GM10248 (cell line): ENCODE measurements around the gene CITED1.

Experiments
- CTCF ChIA-PET: fragments of 300-600 bp; sonication (Branson Sonifier 250); formaldehyde crosslinking; extraction: SDS; loops from one replicate; lab custom pipeline; 2021; ENCODE audit warnings: antibody characterized with exemption; lab: Yijun Ruan, JAX
- POLR2A ChIA-PET: fragments of 350-650 bp; sonication (Branson Sonifier 250); formaldehyde crosslinking; extraction: SDS; loops from one replicate; lab custom pipeline; 2020; ENCODE audit warnings: antibody characterized with exemption; lab: Yijun Ruan, JAX
- DNase-seq: peaks from one replicate; pipeline ENCODE4 v3.0.0; 2012; ENCODE audit errors: extremely low spot score
- CTCF ChIP-seq: IDR thresholded peaks from 2 replicates; pipeline ENCODE4 v1.5.1; 2012; ENCODE audit warnings: mild to moderate bottlenecking, low read depth; ENCODE audit errors: extremely low read depth, missing control alignments, control extremely low read depth

Gene CITED1

GRCh38 chrX:72271812-72272211 lies 33.9 kb downstream of the CITED1 start:
- no peak for DNase-seq
- POLR2A ChIA-PET = no interaction called here
- no peak for TF ChIP-seq CTCF
- CTCF ChIA-PET = no interaction called here

DNA sequence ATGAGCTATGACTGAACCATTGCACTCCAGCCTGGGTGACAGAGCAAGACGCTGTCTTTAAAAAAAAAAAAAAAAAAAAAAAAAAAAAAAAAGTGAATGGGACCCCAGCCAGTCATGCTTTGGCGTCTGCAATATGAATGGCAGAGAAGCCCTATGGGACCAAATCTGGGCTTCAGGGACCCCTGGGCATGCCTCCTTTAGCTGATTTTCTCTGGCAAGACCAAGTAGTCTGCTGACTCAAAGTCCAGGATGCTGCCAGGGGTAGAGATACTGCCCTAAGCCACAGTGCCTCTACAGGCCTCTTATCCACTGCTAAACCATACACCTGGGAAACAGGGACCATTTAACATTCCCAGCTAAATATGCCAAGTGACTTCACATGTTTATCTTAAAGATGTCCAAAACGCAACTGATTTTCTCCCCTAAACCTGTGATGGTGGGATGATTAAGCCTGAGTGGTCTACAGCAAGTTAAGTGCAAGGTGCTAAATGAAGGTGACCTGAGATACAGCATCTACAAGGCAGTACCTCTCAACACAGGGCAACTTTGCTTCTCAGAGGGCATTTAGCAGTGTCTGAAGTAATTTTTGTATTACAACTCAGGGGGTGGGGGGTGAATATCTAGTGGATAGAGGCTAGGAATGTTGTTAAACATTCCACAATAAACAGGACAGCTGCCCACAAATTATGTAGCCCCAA lies 34.5 kb downstream of the CITED1 start:
- no peak for TF ChIP-seq CTCF
- ChIA-PET CTCF (interaction anchor here (1.5 kb wide), 1 partner anchor 33 kb away, joined by 3 read pairs; the partner anchor contains the start of gene ERCC6L), POLR2A (no interaction called here)
- no peak for DNase-seq

DNA sequence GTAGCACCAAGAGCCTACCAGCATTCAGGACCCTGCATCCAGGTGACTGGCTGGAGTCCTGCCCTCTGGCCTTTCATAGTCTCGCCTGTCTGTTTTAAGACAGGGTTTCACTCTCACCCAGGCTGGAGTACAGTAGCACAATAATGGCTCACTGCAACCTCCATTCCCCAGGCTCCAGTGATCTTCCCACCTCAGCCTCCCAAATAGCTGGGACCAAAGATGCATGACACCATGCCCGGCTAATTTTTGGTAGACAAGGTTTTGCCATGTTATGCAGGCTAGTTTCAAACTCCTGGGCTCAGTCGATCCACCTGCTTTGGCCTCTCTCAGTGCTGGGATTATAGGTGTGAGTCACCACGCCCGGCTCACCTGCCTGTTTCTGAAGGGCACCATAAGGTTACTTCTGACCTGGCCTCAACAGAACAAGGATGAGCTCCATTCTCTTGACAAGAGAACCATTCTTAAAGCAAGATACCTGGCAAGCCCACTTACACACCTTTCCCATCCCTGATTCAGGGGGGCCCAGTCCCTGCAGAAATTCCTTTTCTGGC lies 35.3 kb downstream of the CITED1 start:
- POLR2A ChIA-PET = interaction anchor here (0.6 kb wide), 1 partner anchor 48 kb away, joined by 8 read pairs; no protein-coding TSS in a partner anchor
- no peak for TF ChIP-seq CTCF
- DNase-seq = no peak
- CTCF ChIA-PET = interaction anchor here (1.5 to 3.5 kb wide), 2 partner anchors 25 to 32 kb away, joined by 3 to 12 read pairs; partner anchors contain the start of gene ERCC6L

DNA sequence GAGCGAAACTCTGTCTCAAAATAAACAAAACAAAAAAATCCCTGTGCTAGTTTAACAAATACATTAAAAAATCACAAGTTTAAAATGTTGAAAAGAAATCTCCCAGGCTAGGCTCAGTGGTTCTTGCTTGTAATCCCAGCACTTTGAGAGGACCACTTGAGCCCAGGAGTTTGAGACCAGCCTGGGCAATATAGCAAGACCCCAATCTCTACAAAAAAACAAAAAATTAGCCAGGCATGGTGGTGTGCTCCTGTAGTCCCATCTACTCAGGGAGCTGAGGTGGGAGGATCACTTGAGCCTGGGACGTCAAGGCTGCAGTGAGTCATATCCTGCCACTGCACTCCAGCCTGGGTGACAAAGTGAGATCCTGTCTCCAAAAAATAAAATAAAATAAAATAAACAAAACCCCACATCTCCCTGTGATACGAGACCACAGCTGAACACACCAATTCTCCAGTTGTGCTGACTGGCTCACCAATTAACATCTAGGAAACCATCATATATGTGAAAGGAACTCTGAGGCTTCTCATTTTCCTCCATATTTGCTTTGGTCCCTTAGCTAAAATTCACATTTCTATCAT lies 36.0 kb downstream of the CITED1 start:
- ChIA-PET CTCF (interaction anchor here (1.5 to 3.5 kb wide), 3 partner anchors 8 to 31 kb away, joined by 3 to 26 read pairs (median 12); partner anchors contain the start of genes ERCC6L and RPS4X), POLR2A (no interaction called here)
- TF ChIP-seq CTCF = no peak
- DNase-seq = no peak

DNA sequence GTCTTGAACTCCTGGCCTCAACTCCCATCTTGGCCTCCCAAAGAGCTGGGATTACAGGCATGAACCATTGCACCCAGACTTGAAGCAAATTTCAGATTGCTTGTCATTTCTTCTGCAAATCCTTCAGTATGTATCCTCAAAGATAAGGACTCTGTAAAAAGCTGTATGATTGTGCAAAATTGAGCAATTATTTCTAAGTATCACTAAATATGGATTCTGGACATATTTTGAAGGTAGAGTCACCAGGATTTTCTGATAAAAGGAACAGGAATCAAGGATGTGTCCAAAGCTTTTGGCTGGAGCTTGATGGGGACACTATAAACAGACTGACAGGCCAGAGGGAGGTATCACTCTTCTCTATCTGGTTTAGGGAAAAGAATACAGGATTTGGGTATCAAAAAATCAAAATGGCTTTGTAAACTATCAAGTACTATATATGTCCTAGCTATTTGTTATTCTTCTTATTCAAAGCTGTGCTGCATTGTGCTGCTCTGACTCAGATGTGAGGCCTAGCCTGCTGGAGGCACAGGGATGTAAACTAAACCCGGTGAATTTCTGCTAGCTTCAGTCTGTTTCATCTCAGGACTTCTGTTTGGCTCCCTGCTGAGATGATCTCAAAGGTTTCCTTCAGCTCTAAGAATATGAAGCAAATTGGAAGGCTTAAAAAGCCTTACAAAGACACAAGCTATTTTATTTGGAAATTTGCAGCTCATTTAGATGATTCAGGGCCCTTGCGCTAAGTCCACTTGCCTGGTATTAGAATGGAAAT lies 36.9 kb downstream of the CITED1 start:
- no peak for TF ChIP-seq CTCF
- DNase-seq = no peak
- POLR2A ChIA-PET = interaction anchor here (0.7 to 1.4 kb wide), 2 partner anchors 8 to 137 kb away, joined by 3 to 10 read pairs; partner anchors contain the start of gene RPS4X
- CTCF ChIA-PET = interaction anchor here (1.0 to 3.5 kb wide), 3 partner anchors 9 to 75 kb away, joined by 3 to 26 read pairs (median 12); partner anchors contain the start of gene RPS4X

DNA sequence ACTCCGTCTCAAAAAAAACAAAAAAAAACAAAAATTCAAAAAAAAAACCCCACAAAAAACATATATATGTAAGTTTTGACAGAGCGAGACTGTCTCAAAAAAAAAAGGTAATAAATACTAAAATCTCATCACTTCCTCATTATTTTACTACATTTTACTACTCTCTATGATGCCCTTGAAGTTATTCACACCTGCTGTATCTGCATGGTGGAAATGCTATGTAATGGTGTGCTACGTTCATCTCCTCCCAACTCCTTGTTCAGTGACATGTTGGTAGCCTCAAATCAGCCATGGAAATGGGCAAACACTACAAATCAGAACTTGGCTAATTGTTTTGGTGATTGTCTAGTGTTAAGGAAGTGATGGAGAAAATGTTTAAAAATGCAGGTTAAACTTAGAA lies 40.5 kb downstream of the CITED1 start:
- no peak for TF ChIP-seq CTCF
- CTCF ChIA-PET = no interaction called here
- POLR2A ChIA-PET = no interaction called here
- DNase-seq = no peak
